SK-N-SH (cell line): Measurements from ENCODE around the gene C1orf52. TPM values are rescaled to one million over a fixed set of nuclear protein-coding genes. Genes with fewer than 3 reads are reported as not detected.

ENCODE experiments used
- CTCF ChIA-PET: fragments of 300-600, 350-600 bp; formaldehyde crosslinking; extraction: SDS; loops from one replicate; lab custom pipeline; 2021; lab: Yijun Ruan, JAX
- POLR2A ChIA-PET: fragments of 350-600 bp; sonication (Branson Sonifier 250); formaldehyde crosslinking; extraction: SDS; loops from one replicate; lab custom pipeline; 2020; ENCODE audit warnings: antibody characterized with exemption, inconsistent platforms; lab: Yijun Ruan, JAX
- DNase-seq: peaks from one replicate; pipeline ENCODE4 v3.0.0; 2012
- H2AFZ ChIP-seq: fragments of 200-600 bp; sonication (generic); 2 replicates; pipeline ENCODE4 v1.8.1; 2016; ENCODE audit warnings: antibody characterized with exemption, mild to moderate bottlenecking, low read depth
- H3F3A ChIP-seq: fragments of 200-600 bp; sonication (generic); replicated peaks from 2 replicates; pipeline ENCODE3; 2016; ENCODE audit warnings: antibody characterized with exemption, mild to moderate bottlenecking; ENCODE audit not compliant: insufficient read depth
- H3K27ac ChIP-seq, 2 experiments: fragments of 200-500 bp in 1 of 2; fragments of 200-600 bp in 1 of 2; sonication (Bioruptor generic) in 1 of 2; sonication (generic), shearing (Covaris generic) in 1 of 2; 2 replicates each; pipeline versions ENCODE4 v1.5.1 to v1.6.1; 2014 to 2016; ENCODE audit warnings: low read depth in 2 of 2, inconsistent platforms in 1 of 2, low read length in 1 of 2, mild to moderate bottlenecking in 1 of 2, mixed read lengths in 1 of 2
- H3K27me3 ChIP-seq: fragments of 200-600 bp; sonication (generic), shearing (Covaris generic); 2 replicates; pipeline ENCODE4 v1.6.1; 2016; ENCODE audit warnings: mixed run types; ENCODE audit not compliant: insufficient read depth
- H3K36me3 ChIP-seq, 2 experiments: fragments of 200-500 bp in 1 of 2; fragments of 200-600 bp in 1 of 2; sonication (Bioruptor generic) in 1 of 2; sonication (generic) in 1 of 2; replicated peaks in 1 of 2; 2 replicates each; pipeline versions ENCODE3 to v1.5.1; 2014 to 2016; ENCODE audit warnings: low read length in 1 of 2, mild to moderate bottlenecking in 1 of 2; ENCODE audit not compliant: insufficient read depth in 2 of 2, control insufficient read depth in 1 of 2
- H3K4me1 ChIP-seq, 2 experiments: fragments of 200-500 bp in 1 of 2; fragments of 200-600 bp in 1 of 2; sonication (Bioruptor generic) in 1 of 2; sonication (generic), shearing (Covaris generic) in 1 of 2; 2 replicates each; pipeline versions ENCODE4 v1.5.1 to v1.6.1; 2014 to 2016; ENCODE audit warnings: low read depth in 1 of 2, low read length in 1 of 2, mixed run types in 1 of 2; ENCODE audit not compliant: insufficient read depth in 2 of 2, control insufficient read depth in 1 of 2
- H3K4me2 ChIP-seq: fragments of 200-600 bp; sonication (generic), shearing (Covaris generic); 2 replicates; pipeline ENCODE4 v1.6.1; 2017; ENCODE audit warnings: mixed run types
- H3K4me3 ChIP-seq, 2 experiments: fragments of 200-500 bp in 1 of 2; fragments of 200-600 bp in 1 of 2; sonication (Bioruptor generic) in 1 of 2; sonication (generic), shearing (Covaris generic) in 1 of 2; 2 replicates each; pipeline versions ENCODE4 v1.5.1 to v1.8.1; 2014 to 2016; ENCODE audit warnings: low read depth in 2 of 2, inconsistent platforms in 1 of 2, low read length in 1 of 2, mild to moderate bottlenecking in 1 of 2, mixed read lengths in 1 of 2, moderate library complexity in 1 of 2
- H3K79me2 ChIP-seq: fragments of 200-600 bp; sonication (generic); 2 replicates; pipeline ENCODE4 v1.8.1; 2017; ENCODE audit warnings: mild to moderate bottlenecking; ENCODE audit not compliant: insufficient read depth
- H3K9ac ChIP-seq: fragments of 200-600 bp; sonication (generic); 2 replicates; pipeline ENCODE4 v1.6.1; 2017; ENCODE audit warnings: mixed run types
- H3K9me2 ChIP-seq: fragments of 200-600 bp; sonication (generic); 2 replicates; pipeline ENCODE4 v1.6.1; 2017; ENCODE audit warnings: mixed run types
- H3K9me3 ChIP-seq: fragments of 200-600 bp; sonication (generic); 2 replicates; pipeline ENCODE4 v1.6.1; 2017; ENCODE audit warnings: mixed run types, mild to moderate bottlenecking, moderate library complexity
- H4K20me1 ChIP-seq: fragments of 200-600 bp; sonication (generic); 2 replicates; pipeline ENCODE4 v1.6.1; 2017; ENCODE audit warnings: mild to moderate bottlenecking, mixed run types; ENCODE audit not compliant: insufficient read depth
- ELF1 ChIP-seq: IDR thresholded peaks from 2 replicates; pipeline ENCODE4 v1.4.0; 2012
- EZH2phosphoT487 ChIP-seq: fragments of 200-600 bp; sonication (generic); IDR thresholded peaks from 2 replicates; pipeline ENCODE4 v1.6.1; 2017; ENCODE audit warnings: low read depth, mixed run types, mild to moderate bottlenecking, antibody characterized with exemption, moderate library complexity, borderline replicate concordance
- FOSL2 ChIP-seq: IDR thresholded peaks from 2 replicates; pipeline ENCODE4 v1.4.0; 2012; ENCODE audit warnings: low read depth, mild to moderate bottlenecking, moderate library complexity, borderline replicate concordance
- FOXJ3 ChIP-seq: sonication (generic); formaldehyde crosslinking; IDR thresholded peaks from 2 replicates; pipeline ENCODE4 v1.5.1; 2020; ENCODE audit warnings: mild to moderate bottlenecking, missing genetic modification reagents
- NFIC ChIP-seq: IDR thresholded peaks from 2 replicates; pipeline ENCODE4 v1.4.0; 2012; ENCODE audit warnings: borderline replicate concordance
- RAD21 ChIP-seq: IDR thresholded peaks from 2 replicates; pipeline ENCODE4 v1.6.1; 2012; ENCODE audit warnings: mild to moderate bottlenecking, low read length
- RCOR1 ChIP-seq: fragments of 150-350 bp; IDR thresholded peaks from 2 replicates; pipeline ENCODE4 v1.6.1; 2017; ENCODE audit warnings: antibody characterized with exemption, low read length
- REST ChIP-seq: IDR thresholded peaks from 2 replicates; pipeline ENCODE4 v1.6.1; 2012; ENCODE audit warnings: mild to moderate bottlenecking, low read depth, low read length, moderate library complexity
- RFX5 ChIP-seq: IDR thresholded peaks from 2 replicates; pipeline ENCODE4 v1.6.1; 2012; ENCODE audit warnings: mild to moderate bottlenecking, improper control_type of control experiment, low read length
- RXRA ChIP-seq: IDR thresholded peaks from 2 replicates; pipeline ENCODE4 v1.4.0; 2012; ENCODE audit warnings: low read depth, mild to moderate bottlenecking, borderline replicate concordance
- SIN3A ChIP-seq: IDR thresholded peaks from 2 replicates; pipeline ENCODE4 v1.6.1; 2012; ENCODE audit warnings: low read depth, mild to moderate bottlenecking, low read length, moderate library complexity, borderline replicate concordance
- TAF1 ChIP-seq: IDR thresholded peaks from 2 replicates; pipeline ENCODE4 v1.6.1; 2012; ENCODE audit warnings: low read depth, mild to moderate bottlenecking, low read length, moderate library complexity, borderline replicate concordance
- TCF12 ChIP-seq: IDR thresholded peaks from 2 replicates; pipeline ENCODE4 v1.4.0; 2012
- TEAD4 ChIP-seq: IDR thresholded peaks from 2 replicates; pipeline ENCODE4 v1.4.0; 2012; ENCODE audit warnings: mild to moderate bottlenecking, borderline replicate concordance; ENCODE audit not compliant: insufficient read depth
- YY1 ChIP-seq: IDR thresholded peaks from 2 replicates; pipeline ENCODE4 v1.4.0; 2012; ENCODE audit warnings: low read depth, mild to moderate bottlenecking
- ZBTB33 ChIP-seq: IDR thresholded peaks from 2 replicates; pipeline ENCODE4 v1.4.0; 2012; ENCODE audit warnings: low read depth, borderline replicate concordance
- WGBS: methylation state at CpG from one replicate; pipeline ENCODE4 v1.1.6; 2017; ENCODE audit warnings: low lambda C conversion rate; 5-methylcytosine and 5-hydroxymethylcytosine counted together
- polyA plus RNA-seq, 3 experiments: library from polyadenylated mRNA; depleted of rRNA; stranded (reverse); fragments of >200 nt; gene quantifications; 2 replicates each; pipeline ENCODE4 v1.2.3, GENCODE V29; 2012
- TF ChIP-seq, protein P1 (sequence below): fragments of 150-350 bp; IDR thresholded peaks from 2 replicates; pipeline ENCODE4 v1.6.1; 2016; ENCODE audit warnings: mild to moderate bottlenecking, low read depth, low read length

Gene C1orf52
- polyA plus RNA-seq, 1 of the 3 experiments (the other 2 are of a cell fraction) = 23.4 TPM

DNA sequence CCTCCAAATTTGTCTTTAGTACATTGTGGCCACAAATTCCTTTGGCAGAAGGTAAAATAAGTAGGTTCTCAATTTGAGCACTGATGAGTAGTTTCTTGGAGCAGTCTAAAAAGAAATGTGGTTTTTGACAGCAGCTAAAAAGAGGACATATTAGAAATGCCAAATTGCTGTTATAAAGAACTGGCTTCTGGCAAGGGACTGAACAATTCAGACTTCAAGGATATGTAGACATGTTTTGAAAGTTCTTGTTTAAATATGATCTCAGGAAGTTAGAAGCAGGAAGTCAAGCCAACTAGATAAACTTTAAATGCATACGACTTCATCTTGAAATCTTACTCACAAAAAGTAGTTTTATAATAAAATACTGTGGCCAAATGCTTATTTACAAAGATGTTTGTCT lies 18.8 kb downstream of the C1orf52 start (continued):
- no peak for TF ChIP-seq REST
- TF ChIP-seq ELF1 = no peak
- TF ChIP-seq YY1 = no peak
- no peak for TF ChIP-seq FOSL2
- no peak for TF ChIP-seq TAF1
- no peak for TF ChIP-seq NFIC
- no peak for TF ChIP-seq RAD21
- no peak for TF ChIP-seq ZBTB33
- no peak for TF ChIP-seq EZH2phosphoT487
- no peak for TF ChIP-seq FOXJ3
- no peak for TF ChIP-seq TCF12

GRCh38 chr1:85240174-85240601 lies 19.3 kb downstream of the C1orf52 start:
- CTCF ChIA-PET = interaction anchor here (1.1 to 1.6 kb wide), 3 partner anchors 14 to 295 kb away, joined by 4 to 6 read pairs (median 5); partner anchors contain the start of gene C1orf52
- Histone ChIP-seq H3K9me2 (no peaks in the 10 kb centered on the region), H3K4me2 (no peak overlapping the region), H4K20me1 (no peaks in the 10 kb centered on the region), H3F3A (no peaks in the 10 kb centered on the region), H3K9ac (no peak overlapping the region), H3K36me3 (no peaks in the 10 kb centered on the region), H3K9me3 (no peaks in the 10 kb centered on the region), H3K4me1 (peaks cover 10 to 29% of the 10 kb centered on the region in 2 experiments; a peak in 3 of 4 replicates), H3K27me3 (peaks cover 8% of the 10 kb centered on the region; the same call in 1 of the 2 replicates), H3K4me3 (no peak overlapping the region), H3K79me2 (no peaks in the 10 kb centered on the region), H2AFZ (no peak overlapping the region), H3K27ac (no peak overlapping the region)
- DNase-seq = no peak
- WGBS = 11% methylated on average over 1 of the region's 1 CpG
- POLR2A ChIA-PET = no interaction called here
- TF ChIP-seq SIN3A (no peak), RFX5 (no peak), RXRA (no peak), TCF12 (no peak), ZBTB33 (no peak), NFIC (no peak), TEAD4 (no peak), RCOR1 (no peak)
- TF ChIP-seq, protein P1, sequence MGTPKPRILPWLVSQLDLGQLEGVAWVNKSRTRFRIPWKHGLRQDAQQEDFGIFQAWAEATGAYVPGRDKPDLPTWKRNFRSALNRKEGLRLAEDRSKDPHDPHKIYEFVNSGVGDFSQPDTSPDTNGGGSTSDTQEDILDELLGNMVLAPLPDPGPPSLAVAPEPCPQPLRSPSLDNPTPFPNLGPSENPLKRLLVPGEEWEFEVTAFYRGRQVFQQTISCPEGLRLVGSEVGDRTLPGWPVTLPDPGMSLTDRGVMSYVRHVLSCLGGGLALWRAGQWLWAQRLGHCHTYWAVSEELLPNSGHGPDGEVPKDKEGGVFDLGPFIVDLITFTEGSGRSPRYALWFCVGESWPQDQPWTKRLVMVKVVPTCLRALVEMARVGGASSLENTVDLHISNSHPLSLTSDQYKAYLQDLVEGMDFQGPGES = no peak
